Loucy (cell line): ENCODE measurements around the gene RPTOR.

Source experiments
- H2AFZ ChIP-seq: fragments of 200-600 bp; sonication (generic); 2 replicates; pipeline ENCODE4 v1.6.0; 2016; ENCODE audit warnings: antibody characterized with exemption, mild to moderate bottlenecking, low read length, moderate library complexity
- H3F3A ChIP-seq: fragments of 200-600 bp; 2 replicates; pipeline ENCODE4 v1.6.0; 2016; ENCODE audit warnings: antibody characterized with exemption, low read depth, mild to moderate bottlenecking
- H3K27me3 ChIP-seq: fragments of 200-600 bp; sonication (generic); 2 replicates; pipeline ENCODE4 v1.6.1; 2014; ENCODE audit warnings: low read length, mild to moderate bottlenecking; ENCODE audit not compliant: insufficient read depth, poor library complexity, severe bottlenecking
- H3K36me3 ChIP-seq: fragments of 200-600 bp; sonication (generic); 2 replicates; pipeline ENCODE4 v1.6.1; 2016; ENCODE audit warnings: low read length; ENCODE audit not compliant: insufficient read depth
- H3K4me1 ChIP-seq: fragments of 200-600 bp; sonication (generic); 2 replicates; pipeline ENCODE4 v1.5.1; 2014; ENCODE audit warnings: low read length, mild to moderate bottlenecking; ENCODE audit not compliant: insufficient read depth, poor library complexity, severe bottlenecking
- H3K4me2 ChIP-seq: fragments of 200-600 bp; sonication (generic); 2 replicates; pipeline ENCODE4 v1.6.0; 2014; ENCODE audit warnings: antibody characterized with exemption, low read length, low read depth, mild to moderate bottlenecking; ENCODE audit not compliant: poor library complexity, severe bottlenecking
- H3K4me3 ChIP-seq: fragments of 200-600 bp; sonication (generic); 2 replicates; pipeline ENCODE4 v1.5.1; 2014; ENCODE audit warnings: low read length, mild to moderate bottlenecking, mixed read lengths; ENCODE audit not compliant: poor library complexity, severe bottlenecking
- H3K79me2 ChIP-seq: fragments of 200-600 bp; sonication (generic); 2 replicates; pipeline ENCODE4 v1.6.1; 2014; ENCODE audit warnings: low read length; ENCODE audit not compliant: insufficient read depth
- H3K9ac ChIP-seq: fragments of 200-600 bp; sonication (generic); 2 replicates; pipeline ENCODE4 v1.6.0; 2014; ENCODE audit warnings: mild to moderate bottlenecking, low read depth, low read length, moderate library complexity; ENCODE audit not compliant: poor library complexity, severe bottlenecking
- H3K9me2 ChIP-seq: fragments of 200-600 bp; sonication (generic); replicated peaks from 2 replicates; pipeline ENCODE4 v1.6.1; 2016; ENCODE audit warnings: low read depth, low read length, mixed read lengths
- H3K9me3 ChIP-seq: fragments of 200-600 bp; sonication (generic); 2 replicates; pipeline ENCODE4 v1.6.1; 2014; ENCODE audit warnings: mild to moderate bottlenecking, antibody characterized with exemption, low read length, low read depth; ENCODE audit not compliant: insufficient read depth
- H4K20me1 ChIP-seq: fragments of 200-600 bp; sonication (generic); 2 replicates; pipeline ENCODE4 v1.6.0; 2014; ENCODE audit warnings: antibody characterized with exemption, low read length, mild to moderate bottlenecking; ENCODE audit not compliant: insufficient read depth, poor library complexity, severe bottlenecking
- EZH2phosphoT487 ChIP-seq: fragments of 200-600 bp; IDR thresholded peaks from 2 replicates; pipeline ENCODE4 v1.6.1; 2018; ENCODE audit warnings: antibody characterized with exemption, mild to moderate bottlenecking, moderate library complexity, borderline replicate concordance
- TF ChIP-seq, protein P1 (sequence below): fragments of 200-600 bp; sonication (generic); conservative IDR thresholded peaks from 2 replicates; pipeline ENCODE4 v1.5.1; 2014; ENCODE audit warnings: mild to moderate bottlenecking, antibody characterized with exemption, low read length

RPTOR gene

DNA sequence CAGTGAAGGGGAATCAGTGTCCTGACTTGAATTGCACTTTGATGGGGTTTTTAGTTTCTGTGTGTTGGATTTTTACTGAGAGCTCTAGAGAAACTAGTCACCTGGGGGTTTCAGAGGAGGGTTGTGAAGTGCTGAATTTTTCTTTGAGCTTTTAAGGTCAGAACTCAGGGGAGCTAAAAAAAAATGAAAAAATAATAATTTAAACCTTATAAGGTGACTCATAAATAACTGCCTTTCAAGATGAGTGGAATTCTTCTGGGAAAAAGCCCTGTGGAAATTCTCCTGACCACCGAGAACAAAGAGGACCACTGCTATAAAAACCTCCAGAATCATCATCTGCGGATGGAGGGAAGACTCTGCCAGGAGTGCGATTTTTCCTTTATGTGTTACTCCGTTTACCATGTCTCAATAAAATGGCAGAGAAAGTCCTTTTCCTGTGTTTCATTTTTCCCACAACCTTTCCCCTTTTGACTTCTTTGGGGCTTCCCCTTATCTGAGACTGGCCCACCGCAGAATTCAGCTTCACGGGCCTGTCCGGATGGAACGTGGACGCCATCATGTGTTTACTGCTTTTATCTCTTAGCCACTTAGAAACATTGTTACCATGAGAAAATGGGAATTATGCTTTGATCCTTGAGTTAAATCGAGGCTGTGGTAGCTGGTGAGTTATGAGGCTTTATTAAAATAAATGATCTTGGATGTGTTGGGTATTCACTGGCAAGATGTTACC lies 39.7 kb downstream of the RPTOR start:
- Histone ChIP-seq H3K9me2 (no peaks in the 10 kb centered on the region), H3K79me2 (peaks cover 76% of the 10 kb centered on the region), H3K4me1 (peaks cover 4% of the 10 kb centered on the region), H2AFZ (no peak overlapping the region), H3K4me3 (no peak overlapping the region), H3K4me2 (no peak overlapping the region), H3K9ac (no peak overlapping the region), H3F3A (no peaks in the 10 kb centered on the region), H3K36me3 (no peaks in the 10 kb centered on the region), H4K20me1 (no peaks in the 10 kb centered on the region), H3K27me3 (no peaks in the 10 kb centered on the region), H3K9me3 (no peaks in the 10 kb centered on the region)
- TF ChIP-seq, protein P1, sequence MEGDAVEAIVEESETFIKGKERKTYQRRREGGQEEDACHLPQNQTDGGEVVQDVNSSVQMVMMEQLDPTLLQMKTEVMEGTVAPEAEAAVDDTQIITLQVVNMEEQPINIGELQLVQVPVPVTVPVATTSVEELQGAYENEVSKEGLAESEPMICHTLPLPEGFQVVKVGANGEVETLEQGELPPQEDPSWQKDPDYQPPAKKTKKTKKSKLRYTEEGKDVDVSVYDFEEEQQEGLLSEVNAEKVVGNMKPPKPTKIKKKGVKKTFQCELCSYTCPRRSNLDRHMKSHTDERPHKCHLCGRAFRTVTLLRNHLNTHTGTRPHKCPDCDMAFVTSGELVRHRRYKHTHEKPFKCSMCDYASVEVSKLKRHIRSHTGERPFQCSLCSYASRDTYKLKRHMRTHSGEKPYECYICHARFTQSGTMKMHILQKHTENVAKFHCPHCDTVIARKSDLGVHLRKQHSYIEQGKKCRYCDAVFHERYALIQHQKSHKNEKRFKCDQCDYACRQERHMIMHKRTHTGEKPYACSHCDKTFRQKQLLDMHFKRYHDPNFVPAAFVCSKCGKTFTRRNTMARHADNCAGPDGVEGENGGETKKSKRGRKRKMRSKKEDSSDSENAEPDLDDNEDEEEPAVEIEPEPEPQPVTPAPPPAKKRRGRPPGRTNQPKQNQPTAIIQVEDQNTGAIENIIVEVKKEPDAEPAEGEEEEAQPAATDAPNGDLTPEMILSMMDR: no peak
- no peak for TF ChIP-seq EZH2phosphoT487

DNA sequence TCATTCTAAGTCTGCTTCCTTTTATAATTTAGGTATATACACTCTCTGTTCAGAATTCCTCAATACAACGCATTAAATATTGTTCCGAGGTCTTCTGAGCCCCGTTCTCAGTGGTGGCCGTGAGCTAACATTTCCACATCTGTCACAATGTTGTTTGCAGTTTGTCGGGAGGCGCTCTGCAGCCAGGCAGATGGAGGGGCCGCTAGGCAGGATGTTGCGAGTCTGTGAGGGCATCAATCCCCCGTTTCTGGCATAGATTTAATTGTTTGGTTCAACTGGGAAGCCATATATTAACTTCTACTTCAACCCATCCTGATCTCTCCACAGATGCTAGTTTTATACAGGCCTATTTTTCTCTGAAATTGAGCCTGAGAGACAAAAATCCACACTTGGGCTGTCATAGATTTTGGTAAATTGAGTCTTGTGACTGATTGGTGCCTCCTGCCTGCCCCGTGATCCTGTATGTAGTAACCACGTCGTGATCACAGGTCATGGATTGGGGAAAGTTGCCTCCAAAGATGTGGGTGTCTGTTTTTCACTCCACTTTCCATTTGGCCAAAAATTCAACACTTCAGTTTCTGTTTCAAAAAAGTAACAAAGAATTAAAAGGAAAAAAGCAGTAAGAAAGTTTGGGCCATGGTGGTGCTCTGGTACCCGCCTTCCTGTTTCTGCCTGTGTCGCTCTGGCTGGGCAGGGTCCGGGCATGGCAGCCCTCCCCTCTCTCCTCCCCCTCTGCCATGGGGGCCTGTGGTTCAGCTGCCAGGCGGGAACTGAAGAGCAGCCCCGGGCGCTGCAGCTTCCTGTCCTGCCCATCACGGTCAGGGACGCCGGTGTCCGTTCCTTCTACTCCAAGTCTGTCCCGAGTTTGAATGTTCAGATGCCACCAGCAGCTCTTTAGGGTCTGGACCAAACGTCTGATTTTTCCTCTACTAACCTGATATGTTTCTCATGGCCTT lies 41.5 kb downstream of the RPTOR start:
- H3K9ac ChIP-seq: no peak overlapping the region
- H3K4me2 ChIP-seq: no peak overlapping the region
- no peak overlapping the region for H3K4me3 ChIP-seq
- no peak overlapping the region for H2AFZ ChIP-seq
- H3K4me1 ChIP-seq: peaks cover 14% of the 10 kb centered on the region
- no peaks in the 10 kb centered on the region for H3F3A ChIP-seq
- H3K9me2 ChIP-seq: no peaks in the 10 kb centered on the region
- peaks cover 83% of the 10 kb centered on the region for H3K79me2 ChIP-seq
- H3K36me3 ChIP-seq: no peaks in the 10 kb centered on the region
- no peaks in the 10 kb centered on the region for H4K20me1 ChIP-seq
- H3K27me3 ChIP-seq: no peaks in the 10 kb centered on the region
- no peak for TF ChIP-seq EZH2phosphoT487
- TF ChIP-seq, protein P1: no peak
- no peaks in the 10 kb centered on the region for H3K9me3 ChIP-seq

DNA sequence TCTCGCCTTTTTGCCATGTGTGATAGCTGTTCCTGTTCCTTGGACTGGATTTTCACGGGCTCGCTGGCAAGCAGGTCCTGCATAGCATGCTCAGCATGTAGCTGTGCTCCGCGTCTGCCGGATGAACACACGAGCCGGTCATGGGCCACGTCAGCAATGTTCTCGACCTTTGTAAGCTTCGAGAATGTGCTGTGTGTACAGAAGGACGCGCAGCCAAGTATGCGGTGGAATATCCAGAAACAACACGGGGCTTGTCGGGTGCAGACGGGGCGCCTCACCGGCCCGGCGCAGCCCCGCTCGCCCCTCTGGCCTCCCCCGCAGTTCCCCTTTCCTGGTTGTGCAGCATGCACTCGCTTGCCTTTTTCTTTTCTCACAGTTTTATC lies 42.2 kb downstream of the RPTOR start:
- H3K79me2 ChIP-seq: peaks cover 84% of the 10 kb centered on the region
- no peaks in the 10 kb centered on the region for H3K9me3 ChIP-seq
- H3K9ac ChIP-seq: no peak overlapping the region
- H2AFZ ChIP-seq: no peak overlapping the region
- no peak for TF ChIP-seq EZH2phosphoT487
- TF ChIP-seq, protein P1: no peak
- no peaks in the 10 kb centered on the region for H3K9me2 ChIP-seq
- H3K36me3 ChIP-seq: no peaks in the 10 kb centered on the region
- H3K4me3 ChIP-seq: no peak overlapping the region
- H3K4me2 ChIP-seq: no peak overlapping the region
- no peaks in the 10 kb centered on the region for H4K20me1 ChIP-seq
- no peaks in the 10 kb centered on the region for H3K27me3 ChIP-seq
- peaks cover 19% of the 10 kb centered on the region for H3K4me1 ChIP-seq
- H3F3A ChIP-seq: no peaks in the 10 kb centered on the region
